Breast epithelium (tissue), 3 donors: ENCODE measurements around the gene ZSWIM4.

Experiments used
- CTCF ChIP-seq, 3 donors: fragments of 450-650 bp; IDR thresholded peaks; one replicate each; pipeline ENCODE4 v1.5.1; 2016 to 2017; ENCODE audit warnings: antibody characterized with exemption in 3 of 3, mild to moderate bottlenecking in 3 of 3, moderate library complexity in 3 of 3
- POLR2A ChIP-seq: fragments of 450-650 bp; IDR thresholded peaks from one replicate; pipeline ENCODE4 v1.6.1; 2016; ENCODE audit warnings: antibody characterized with exemption, mild to moderate bottlenecking, moderate library complexity

GRCh38 chr19:13797058-13797440 lies 1.8 kb downstream of the ZSWIM4 start:
- TF ChIP-seq CTCF (IDR thresholded peaks at IDR 0.05), result no peak
- TF ChIP-seq POLR2A, result no peak
